Putamen (tissue), 1 donor: ENCODE results near the gene NRCAM.
A peak's percentile ranks its signal among the peaks of the same experiment; 100 is the strongest.
"Not testable (repeated sequence)": the region's sequence is repeated elsewhere in the genome, so short reads cannot be mapped to it uniquely, and the experiment has no call there.

Experiments used
- DNase-seq: peaks from one replicate; pipeline ENCODE4 v3.0.0-alpha.2; 2016; ENCODE audit warnings: low spot score

NRCAM gene

DNA sequence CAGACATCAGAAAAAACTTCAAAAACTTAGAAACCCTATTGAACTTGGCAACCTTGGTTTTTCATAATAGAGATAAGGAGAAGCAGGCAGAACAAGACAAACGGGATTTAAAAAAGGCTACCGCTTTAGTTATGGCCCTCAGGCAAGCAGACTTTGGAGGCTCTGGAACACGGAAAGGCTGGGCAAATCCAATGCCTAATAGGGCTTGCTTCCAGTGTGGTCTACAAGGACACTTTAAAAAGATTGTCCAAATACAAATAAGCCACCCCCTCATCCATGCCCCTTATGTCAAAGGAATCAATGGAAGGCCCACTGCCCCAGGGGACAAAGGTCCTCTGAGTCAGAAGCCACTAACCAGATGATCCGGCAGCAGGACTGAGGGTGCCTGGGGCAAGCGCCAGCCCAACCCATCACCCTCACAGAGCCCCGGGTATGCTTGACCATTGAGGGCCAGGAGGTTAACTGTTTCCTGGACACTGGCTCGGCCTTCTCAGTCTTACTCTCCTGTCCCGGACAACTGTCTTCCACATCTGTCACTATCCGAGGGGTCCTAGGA, 115.3 kb downstream of the NRCAM start:
- no peak for DNase-seq

DNA sequence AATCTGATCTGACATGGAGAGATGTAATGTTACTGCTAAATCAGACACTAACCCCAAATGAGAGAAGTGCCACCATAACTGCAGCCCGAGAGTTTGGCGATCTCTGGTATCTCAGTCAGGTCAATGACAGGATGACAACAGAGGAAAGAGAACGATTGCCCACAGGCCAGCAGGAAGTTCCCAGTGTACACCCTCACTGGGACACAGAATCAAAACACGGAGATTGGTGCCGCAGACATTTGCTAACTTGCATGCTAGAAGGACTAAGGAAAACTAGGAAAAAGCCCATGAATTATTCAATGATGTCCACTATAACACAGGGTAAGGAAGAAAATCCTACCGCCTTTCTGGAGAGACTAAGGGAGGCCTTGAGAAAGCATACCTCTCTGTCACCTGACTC, 115.8 kb downstream of the NRCAM start:
- not testable (repeated sequence) for DNase-seq

DNA sequence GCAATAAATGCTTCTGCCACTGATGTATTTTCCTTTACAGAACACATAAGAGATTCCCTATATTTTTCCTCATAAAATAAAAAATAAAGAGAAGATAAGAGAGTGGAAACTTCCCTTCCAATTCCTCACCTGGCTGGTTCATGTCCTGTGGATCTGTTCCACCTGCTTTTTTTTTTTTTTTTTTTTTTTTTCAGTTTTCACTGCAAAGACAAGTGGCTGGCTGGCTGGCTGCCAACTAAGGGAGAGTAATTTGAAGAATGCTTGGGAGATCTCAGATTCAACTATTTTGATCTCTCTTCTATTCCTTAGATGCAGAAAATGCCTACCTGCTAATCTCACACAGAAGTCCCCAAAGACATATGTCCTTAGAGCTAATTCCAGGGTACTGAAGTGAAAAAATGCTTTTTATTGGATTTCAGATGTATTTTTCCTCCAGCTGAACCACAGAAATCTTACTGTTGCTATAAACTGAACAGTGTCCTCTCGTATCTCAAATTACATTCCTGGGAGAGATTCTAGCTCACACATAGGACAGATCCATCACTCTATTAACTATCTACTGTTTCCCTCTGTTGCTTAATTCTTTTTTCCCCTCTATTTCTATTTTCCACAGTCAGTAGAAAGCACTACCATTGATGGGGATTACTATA, 120.8 kb downstream of the NRCAM start:
- no peak for DNase-seq

DNA sequence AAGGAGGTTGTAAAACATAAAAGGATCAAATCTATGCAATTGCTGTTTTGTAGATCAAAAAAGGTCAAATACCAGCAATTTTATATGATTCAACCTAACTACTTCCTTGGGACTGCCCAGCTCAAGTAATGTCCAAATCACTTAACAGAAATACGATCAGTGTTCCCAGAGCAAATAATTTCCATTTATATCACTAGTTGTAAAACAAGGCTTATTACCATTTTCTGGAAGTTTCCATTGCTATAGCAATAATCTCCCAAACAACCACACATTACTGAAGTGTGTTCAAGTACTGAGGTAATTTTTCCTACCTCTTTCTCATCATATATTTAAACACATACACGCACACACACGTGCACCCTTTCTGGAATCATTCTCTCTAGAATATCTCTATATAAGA, 123.3 kb downstream of the NRCAM start:
- no peak for DNase-seq

DNA sequence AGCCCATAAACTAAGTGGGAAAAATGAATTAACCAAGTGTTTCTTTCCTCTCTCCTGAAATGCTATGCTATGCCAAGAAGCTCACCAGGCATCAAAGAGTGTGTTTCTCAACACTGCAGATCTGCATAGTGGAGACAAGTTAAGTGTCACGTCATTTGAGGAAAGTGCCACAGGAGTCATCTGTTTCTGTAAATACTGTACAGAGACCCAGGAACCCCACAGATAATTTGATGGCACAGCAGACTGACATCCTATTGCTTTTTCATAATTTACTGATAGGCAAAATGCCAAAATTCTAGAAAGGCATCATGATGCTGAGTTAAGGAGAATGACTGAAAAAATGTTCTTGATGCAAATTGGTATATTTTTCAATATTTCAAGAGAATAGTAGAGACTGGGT, 124.3 kb downstream of the NRCAM start:
- DNase-seq: no peak

DNA sequence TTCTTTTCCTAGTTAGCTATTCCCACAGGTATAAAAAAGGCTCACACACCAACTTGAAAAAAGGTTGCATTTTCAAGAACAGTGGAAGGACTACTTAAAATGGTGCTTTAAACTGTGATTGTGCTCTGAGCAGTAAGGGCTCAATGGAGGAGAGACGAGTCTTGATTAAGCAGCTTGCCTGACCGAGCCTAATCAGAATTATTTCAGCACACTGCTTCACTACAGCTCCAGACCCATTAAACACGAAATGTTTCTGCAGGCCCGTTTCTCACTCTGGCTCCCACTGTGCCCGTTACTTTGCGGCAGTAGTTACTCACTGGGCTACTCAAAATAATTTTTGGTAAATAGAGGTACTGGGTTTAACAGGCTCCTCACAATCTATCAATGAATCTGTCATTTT, 126.0 kb downstream of the NRCAM start:
- DNase-seq: no peak

DNA sequence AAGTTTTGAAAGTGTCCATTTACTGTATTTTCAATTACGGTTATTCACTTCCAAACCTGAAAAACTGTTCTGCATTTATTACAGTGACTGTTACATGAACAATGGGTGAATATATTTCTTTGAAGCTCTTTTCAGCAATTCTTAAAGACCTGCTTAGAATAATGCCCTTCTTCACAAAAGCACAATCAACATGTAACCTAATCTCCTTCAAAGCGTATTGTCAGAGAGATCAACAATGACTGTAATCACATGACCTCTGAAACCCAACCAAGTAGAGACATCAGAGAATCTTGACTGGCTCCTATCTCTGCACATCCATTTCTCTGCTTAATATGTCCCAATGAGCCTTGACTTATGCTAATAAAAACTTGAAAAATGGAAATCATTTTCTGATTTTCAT, 126.7 kb downstream of the NRCAM start:
- DNase-seq: no peak

DNA sequence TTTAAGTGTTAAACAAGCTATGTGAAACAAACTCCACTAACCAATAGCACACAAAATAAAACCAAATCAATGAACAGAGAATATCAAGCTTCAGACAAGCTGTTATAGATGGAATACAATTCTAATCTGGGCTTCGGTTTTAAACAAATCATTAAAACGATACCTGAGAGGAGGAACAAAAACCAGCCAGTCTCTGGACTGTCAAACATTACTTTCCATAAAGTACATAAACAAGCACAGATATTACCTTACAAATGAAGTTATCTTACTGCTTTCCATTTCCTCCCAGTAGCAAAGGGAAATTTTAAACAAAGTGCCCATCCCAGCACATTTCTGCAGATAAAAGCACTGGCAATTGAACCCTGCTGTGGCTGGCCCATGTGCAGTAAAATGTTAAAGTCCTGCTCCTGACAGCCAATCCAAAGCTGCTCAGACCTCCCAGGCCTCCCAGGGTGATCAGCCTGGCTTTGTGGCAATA, 128.0 kb downstream of the NRCAM start:
- no peak for DNase-seq

DNA sequence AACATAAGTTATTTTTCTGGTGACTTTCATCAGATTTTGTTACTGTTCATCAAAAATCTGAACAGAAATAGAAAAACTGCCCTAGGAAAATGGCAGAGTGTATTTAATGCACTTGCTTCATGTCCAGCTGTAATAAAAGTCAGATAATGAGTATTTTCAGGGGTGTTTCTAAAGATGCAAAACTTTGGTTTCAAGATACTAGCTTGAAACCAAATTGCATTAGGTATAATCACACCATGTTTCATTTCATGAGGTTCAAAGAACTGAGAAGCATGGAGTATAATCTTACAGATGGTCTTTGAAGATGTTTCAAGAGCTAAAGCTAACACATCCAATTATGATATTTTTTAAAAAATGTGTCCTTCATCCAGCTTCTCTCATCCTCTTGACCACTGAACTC, 128.9 kb downstream of the NRCAM start:
- no peak for DNase-seq

DNA sequence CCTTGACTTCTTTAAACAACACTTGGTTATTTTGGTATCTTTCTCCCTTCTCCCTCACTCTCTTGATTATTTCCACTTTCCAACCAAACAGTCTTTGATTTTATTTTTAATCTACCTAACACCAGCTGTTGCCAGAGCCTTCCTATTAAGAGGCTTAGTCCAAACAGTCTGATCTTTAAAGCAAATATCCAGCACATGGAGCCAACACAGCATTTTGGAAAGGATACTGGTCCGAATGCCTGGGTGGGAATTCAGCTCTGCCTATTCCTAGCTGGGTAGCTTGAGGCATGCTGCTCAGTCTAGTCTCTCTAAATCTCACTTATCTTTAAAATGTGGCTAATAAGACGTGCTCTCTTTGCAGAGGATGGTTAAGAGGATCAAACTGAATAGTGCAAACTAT, 129.3 kb downstream of the NRCAM start:
- DNase-seq: no peak

DNA sequence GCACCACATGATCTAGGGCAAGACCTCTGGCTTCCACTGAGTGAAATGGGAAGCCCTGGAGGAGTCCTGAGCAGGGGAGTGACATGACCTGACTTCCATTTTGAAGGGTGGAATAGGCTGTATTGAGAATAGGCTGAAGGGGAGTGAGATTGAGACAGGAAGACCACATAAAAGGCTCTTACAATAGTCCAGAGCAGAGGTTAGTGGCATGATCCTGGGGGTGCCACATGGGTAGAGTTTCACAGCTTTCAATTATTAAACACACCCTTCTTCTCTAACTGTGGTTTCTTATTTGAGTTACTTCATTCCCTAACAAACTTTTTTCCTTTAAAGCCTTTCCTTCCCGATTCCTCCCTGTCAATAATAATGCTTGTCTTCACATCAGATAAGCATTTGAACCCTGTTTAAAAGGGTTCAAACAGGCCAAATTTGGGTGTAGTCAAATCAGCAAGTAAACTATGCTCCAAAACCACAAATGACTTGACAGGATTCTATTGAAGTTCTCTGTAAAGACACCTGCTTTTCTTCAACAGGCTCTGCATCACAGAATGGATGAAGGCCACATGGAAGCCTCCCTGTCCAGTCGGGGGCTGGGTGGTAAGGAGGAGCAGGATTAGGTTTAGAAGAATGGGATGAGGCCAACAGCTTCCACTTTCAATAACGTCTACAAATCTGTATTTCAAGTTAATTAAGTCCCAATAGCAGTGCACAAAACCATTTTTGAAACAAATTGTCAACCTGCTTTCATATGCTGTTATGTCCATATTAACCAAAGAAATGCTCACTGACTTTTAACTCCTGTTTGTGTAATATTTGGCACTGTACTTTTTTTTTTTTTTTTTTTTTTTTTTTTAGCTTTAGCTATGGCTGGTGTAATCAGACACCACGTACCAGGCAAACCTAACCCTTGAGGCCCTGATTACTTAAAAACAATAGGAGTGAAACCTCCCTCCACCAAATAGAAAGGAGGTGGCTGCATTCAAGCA, 131.9 kb downstream of the NRCAM start:
- DNase-seq: no peak

DNA sequence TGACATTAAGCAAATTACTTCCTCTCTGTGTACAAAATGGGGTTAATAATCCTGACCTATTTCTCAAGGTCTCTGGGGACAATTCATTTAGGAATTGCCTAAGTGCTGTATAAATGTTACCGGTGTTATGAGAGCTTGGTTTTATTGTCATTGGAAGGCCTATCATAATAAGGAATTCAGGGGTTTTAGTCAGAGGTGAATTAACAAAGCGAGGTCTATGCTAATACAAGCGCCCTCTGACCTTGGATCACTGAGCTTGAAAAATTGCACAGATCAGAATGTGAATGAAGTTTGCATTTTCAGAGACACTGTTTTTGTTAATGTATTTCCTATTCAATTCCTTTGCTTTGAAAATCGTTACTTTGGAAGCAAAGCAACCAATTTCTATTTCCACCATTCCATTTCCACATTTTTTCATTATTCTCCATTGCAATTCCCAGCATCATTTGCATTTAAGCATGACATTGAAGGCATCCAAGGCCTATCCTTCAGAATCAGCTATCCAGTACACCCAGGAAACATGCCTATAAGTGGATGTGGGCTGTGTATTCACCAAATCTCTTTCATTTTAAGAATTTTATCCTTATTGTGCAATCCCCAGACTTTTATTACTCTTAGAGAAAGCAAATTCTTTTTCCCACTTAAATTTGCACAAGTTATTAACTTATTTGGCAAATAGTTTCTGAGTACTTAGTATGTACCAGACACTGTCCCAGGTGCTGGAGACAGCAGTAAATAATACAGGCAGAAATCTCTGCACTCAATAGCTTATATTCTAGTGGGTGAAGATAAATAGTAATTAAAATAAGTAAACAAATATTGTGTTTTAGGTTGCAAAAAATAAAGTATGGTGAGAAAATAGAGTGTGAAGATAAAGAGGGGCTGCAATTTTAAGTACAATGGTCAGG, 133.1 kb downstream of the NRCAM start:
- DNase-seq: no peak

DNA sequence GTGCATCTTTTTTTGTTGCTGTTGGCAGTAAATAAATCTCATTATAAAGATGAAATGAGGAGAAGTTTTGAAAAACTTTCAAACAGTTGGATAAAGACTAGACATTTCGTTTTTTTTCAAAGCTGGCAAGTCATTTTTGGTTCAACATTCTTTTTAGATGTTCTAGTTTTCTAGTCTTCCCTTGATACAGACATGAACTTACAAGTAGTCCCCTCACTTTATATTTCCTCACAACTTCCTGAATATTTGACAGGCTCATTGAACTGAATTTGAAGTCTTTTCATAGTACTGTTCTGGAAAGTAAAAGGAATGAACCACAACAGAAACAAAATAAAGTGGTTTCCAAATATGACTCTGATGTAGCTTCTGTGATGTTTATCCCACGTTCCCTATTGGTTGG, 134.2 kb downstream of the NRCAM start:
- no peak for DNase-seq

DNA sequence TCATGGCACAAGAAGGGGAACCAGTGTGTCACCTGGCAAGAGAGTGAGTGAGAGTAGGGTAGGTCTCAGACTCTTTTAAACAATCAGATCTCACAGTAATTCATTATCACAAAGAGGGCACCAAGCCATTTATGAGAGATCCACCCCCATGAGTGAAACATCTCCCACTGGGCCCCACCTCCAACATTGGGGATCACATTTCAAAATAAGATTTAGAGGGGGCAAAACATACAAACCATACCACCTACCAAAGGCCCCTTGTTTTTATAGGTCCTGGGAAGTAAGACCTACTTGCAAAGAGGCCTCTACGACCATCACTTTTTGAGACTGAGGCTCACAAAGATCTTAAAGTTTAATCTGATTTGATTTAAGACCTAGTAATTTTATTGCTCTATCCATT, 134.9 kb downstream of the NRCAM start:
- DNase-seq: no peak

DNA sequence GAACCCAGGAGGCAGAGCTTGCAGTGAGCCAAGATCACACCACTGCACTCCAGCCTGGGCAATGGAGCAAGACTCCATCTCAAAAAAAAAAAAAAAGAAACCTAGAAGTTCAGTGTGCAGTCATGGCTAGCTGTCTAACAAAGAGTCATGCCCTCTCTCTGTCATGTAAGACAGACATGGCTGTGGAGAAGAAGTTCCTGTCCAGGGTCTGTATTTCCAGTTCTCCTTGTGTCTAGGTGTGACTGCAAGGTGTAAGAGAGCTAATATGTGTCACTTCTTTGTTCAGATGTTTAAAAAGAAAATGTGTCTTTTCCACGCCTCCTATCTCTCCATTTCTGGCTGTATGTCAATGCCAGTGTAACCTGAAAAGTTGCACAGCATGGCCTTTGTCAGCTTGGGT, 139.5 kb downstream of the NRCAM start:
- DNase-seq: no peak

DNA sequence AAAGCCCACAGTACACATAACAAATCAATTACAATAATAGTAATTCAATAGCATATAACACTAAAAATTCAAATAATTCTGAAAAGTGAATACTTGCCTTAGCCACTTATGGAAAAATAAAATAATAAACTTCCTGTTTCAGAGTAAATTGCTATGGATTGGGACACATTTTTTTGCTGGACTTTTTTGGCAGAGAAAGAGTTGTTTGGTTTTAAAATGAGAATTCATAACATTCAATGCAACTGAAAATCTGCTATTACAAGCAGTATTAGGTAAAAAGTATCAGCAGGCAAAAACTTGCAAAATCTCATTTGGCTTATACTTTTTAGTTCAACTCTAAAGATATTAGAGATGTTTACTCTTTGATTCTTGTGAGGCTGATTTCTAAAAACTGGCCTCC, 141.7 kb downstream of the NRCAM start:
- no peak for DNase-seq

DNA sequence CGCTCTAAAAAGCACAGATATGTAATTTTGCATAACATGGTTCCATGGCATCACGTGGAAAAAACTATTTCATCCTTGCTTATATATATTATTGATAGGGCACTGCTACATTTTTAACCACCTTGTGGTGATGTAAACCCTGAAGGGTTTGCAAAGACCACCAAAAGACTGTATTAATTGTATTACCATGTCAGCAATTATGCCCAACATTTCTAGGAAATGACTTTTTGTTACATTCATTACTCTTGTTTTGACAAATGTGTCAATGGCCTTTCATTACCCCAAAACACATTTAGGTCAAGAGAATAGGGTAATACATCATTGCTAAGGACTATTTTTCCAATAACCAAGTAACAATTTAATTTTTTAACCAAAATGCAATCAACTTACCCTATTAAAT, 142.2 kb downstream of the NRCAM start:
- no peak for DNase-seq

DNA sequence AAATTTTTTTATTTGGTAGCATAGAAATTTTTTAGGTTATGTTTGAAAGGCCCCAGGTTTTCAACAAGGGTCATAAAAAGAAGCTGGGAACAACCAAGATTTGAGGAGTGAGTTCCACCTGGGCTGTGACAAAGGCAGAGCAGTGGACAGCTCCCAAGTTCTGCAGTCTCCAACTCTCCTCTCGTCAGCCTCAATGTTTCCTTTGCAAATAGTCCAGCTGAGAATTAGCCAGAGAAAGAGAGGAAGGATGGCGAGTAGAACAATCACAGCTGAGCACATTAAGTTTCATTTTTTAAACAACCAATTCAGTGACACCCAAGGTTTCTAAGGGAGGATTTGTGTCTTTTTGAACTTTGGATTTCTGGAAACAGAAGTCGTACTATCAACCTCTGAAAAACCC, 143.2 kb downstream of the NRCAM start:
- peak; percentile 42 for DNase-seq

DNA sequence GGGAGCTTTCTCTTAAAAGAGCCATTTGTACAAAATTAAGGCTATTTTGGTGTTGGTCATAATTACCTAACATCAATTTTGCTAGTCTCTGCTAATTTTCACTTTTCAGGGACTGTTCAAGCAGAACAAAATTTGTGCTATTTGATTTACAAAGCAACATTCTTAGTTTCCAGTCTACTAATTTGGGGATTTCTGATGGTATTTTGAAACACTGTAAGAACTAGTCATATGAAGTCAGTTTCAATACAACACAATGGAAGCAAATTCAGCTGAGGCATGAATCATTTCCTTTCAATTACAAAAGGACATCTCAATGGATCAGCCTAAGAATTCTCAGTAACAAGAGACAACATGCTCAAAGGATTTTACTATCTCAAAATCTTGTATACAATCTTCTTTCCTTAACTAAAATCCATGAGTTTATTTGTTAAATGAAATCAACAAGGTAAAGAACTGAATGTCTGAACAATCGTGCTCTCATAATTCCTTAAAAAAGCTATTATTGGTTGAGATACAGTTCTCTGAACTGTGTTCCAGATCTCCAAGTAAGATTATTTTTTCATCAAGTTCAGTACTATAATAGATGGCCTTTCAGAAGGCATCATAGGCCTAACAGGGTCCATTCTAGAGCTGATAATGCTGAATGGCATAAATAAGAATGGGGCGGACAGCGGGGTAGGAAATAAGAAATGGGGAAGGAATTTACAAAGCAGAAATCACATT, 144.6 kb downstream of the NRCAM start:
- DNase-seq: no peak

DNA sequence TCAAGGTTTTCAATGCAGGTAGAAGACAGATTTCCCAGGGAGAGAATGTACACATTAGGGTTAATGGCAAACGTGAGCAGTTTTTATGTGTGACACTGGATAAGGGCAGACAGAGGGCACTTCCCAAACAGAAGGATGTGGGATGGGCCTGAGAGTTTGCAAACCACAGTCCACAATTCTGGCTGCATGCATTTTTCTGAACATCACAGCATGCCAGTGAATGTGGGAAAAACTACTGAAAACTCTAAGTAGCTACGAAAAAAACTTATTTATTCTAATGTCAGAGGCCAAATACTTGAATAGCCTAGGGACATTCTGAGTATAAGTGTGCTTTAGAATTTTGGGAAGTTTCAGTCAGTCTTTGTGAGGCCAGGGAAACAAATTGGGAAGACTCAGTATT, 145.9 kb downstream of the NRCAM start:
- no peak for DNase-seq

DNA sequence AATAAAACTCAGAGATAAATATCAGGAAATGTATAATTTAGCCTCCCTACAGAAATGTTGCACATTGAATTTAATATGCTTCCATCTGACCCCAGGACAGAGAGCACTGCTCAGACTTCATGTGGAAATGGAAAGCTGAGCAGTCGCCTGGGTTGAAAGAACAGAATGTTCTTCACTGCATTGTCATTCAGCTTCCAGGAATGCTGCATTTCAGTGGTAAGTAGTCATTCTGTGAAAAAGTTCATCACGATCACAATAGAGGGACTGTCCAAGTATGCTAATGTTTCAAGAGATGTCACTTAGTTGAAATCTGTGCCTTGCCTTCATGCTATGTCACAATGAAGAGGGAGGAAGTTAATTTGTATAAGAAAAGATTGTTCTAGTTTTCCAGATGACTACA, 147.3 kb downstream of the NRCAM start:
- no peak for DNase-seq
